Neural cell (in vitro differentiated cells): ENCODE measurements around the gene LAMB2. TPM values are rescaled to one million over a fixed set of nuclear protein-coding genes. Genes with fewer than 3 reads are reported as not detected.

Source experiments
- H2AFZ ChIP-seq: fragments of 200-600, 300-800 bp; sonication (generic), shearing (Covaris generic); 2 replicates; pipeline ENCODE4 v1.6.0; 2014; ENCODE audit warnings: low read depth, mild to moderate bottlenecking, antibody characterized with exemption, low read length, moderate library complexity
- H3F3A ChIP-seq: fragments of 200-600 bp; shearing (Covaris generic); 2 replicates; pipeline ENCODE4 v1.6.1; 2016; ENCODE audit warnings: mild to moderate bottlenecking, moderate library complexity, mixed read lengths, antibody characterized with exemption, low read length; ENCODE audit not compliant: insufficient read depth, poor library complexity, severe bottlenecking
- H3K27ac ChIP-seq: fragments of 200-600, 300-800 bp; sonication (generic), shearing (Covaris generic); 2 replicates; pipeline ENCODE4 v1.5.1; 2014; ENCODE audit warnings: mild to moderate bottlenecking, low read length, moderate library complexity
- H3K27me3 ChIP-seq: fragments of 300-800, 200-600 bp; sonication (generic), shearing (Covaris generic); 2 replicates; pipeline ENCODE4 v1.6.0; 2014; ENCODE audit warnings: mild to moderate bottlenecking, low read depth, low read length, moderate library complexity; ENCODE audit not compliant: insufficient read depth
- H3K36me3 ChIP-seq: fragments of 300-800, 200-600 bp; sonication (generic), shearing (Covaris generic); 2 replicates; pipeline ENCODE4 v1.5.1; 2014; ENCODE audit warnings: mild to moderate bottlenecking, antibody characterized with exemption, low read length, moderate library complexity; ENCODE audit not compliant: insufficient read depth
- H3K4me2 ChIP-seq: fragments of 300-800, 200-600 bp; sonication (generic), shearing (Covaris generic); 2 replicates; pipeline ENCODE4 v1.6.0; 2014; ENCODE audit warnings: mild to moderate bottlenecking, low read length
- H3K4me3 ChIP-seq: fragments of 300-800, 200-600 bp; sonication (generic), shearing (Covaris generic); 2 replicates; pipeline ENCODE4 v1.5.1; 2014; ENCODE audit warnings: mild to moderate bottlenecking, low read length, moderate library complexity
- H3K79me2 ChIP-seq: fragments of 200-600 bp; shearing (Covaris generic); replicated peaks from 2 replicates; pipeline ENCODE4 v1.6.0; 2014; ENCODE audit warnings: mild to moderate bottlenecking, low read length, moderate library complexity; ENCODE audit not compliant: insufficient read depth
- H3K9ac ChIP-seq: fragments of 300-800, 200-600 bp; sonication (generic), shearing (Covaris generic); 2 replicates; pipeline ENCODE4 v1.6.1; 2016; ENCODE audit warnings: mild to moderate bottlenecking, low read length, mixed read lengths
- H3K9me2 ChIP-seq: fragments of 200-600 bp; shearing (Covaris generic); 2 replicates; pipeline ENCODE4 v1.6.1; 2016; ENCODE audit warnings: mild to moderate bottlenecking, low read length, mixed read lengths; ENCODE audit not compliant: insufficient read depth
- H3K9me3 ChIP-seq: fragments of 200-600, 300-800 bp; sonication (generic), shearing (Covaris generic); 2 replicates; pipeline ENCODE4 v1.6.1; 2016; ENCODE audit warnings: mild to moderate bottlenecking, mixed run types, low read length, moderate library complexity, mixed read lengths
- H4K20me1 ChIP-seq: fragments of 200-600 bp; shearing (Covaris generic); 2 replicates; pipeline ENCODE4 v1.6.1; 2016; ENCODE audit warnings: mild to moderate bottlenecking, mixed run types; ENCODE audit not compliant: insufficient read depth
- EP300 ChIP-seq: fragments of 450-650 bp; conservative IDR thresholded peaks from 2 replicates; pipeline ENCODE4 v1.6.1; 2014; ENCODE audit warnings: antibody characterized with exemption, mild to moderate bottlenecking, moderate library complexity; ENCODE audit not compliant: poor library complexity, severe bottlenecking
- EZH2 ChIP-seq: fragments of 200-600, 300-800 bp; shearing (Covaris generic), sonication (generic); IDR thresholded peaks from 2 replicates; pipeline ENCODE4 v1.6.1; 2014; ENCODE audit warnings: antibody characterized with exemption, low read length, borderline replicate concordance, mild to moderate bottlenecking; ENCODE audit not compliant: insufficient read depth, poor library complexity, severe bottlenecking
- MXI1 ChIP-seq: fragments of 450-650 bp; conservative IDR thresholded peaks from 2 replicates; pipeline ENCODE4 v1.6.1; 2014; ENCODE audit warnings: antibody characterized with exemption, mild to moderate bottlenecking; ENCODE audit not compliant: poor library complexity, severe bottlenecking
- POLR2AphosphoS5 ChIP-seq: IDR thresholded peaks from 2 replicates; pipeline ENCODE4 v1.6.1; 2012
- RAD21 ChIP-seq: fragments of 450-650 bp; conservative IDR thresholded peaks from 2 replicates; pipeline ENCODE4 v1.6.1; 2014; ENCODE audit warnings: antibody characterized with exemption, mild to moderate bottlenecking, moderate library complexity
- SMC3 ChIP-seq: fragments of 450-650 bp; conservative IDR thresholded peaks from 2 replicates; pipeline ENCODE4 v1.6.1; 2014; ENCODE audit warnings: antibody characterized with exemption, mild to moderate bottlenecking, moderate library complexity; ENCODE audit not compliant: poor library complexity
- TAF1 ChIP-seq: IDR thresholded peaks from 2 replicates; pipeline ENCODE4 v1.6.1; 2012; ENCODE audit warnings: low read depth
- polyA plus RNA-seq: library from polyadenylated mRNA; depleted of rRNA; stranded (reverse); fragments of >200 nt; gene quantifications from 2 replicates; pipeline ENCODE4 v1.2.3, GENCODE V29; 2014
- TF ChIP-seq, protein P1 (sequence below): fragments of 450-650 bp; IDR thresholded peaks from 2 replicates; pipeline ENCODE4 v1.5.1; 2014; ENCODE audit warnings: antibody characterized with exemption, mild to moderate bottlenecking, moderate library complexity; ENCODE audit not compliant: poor library complexity, severe bottlenecking
- TF ChIP-seq, protein P2 (sequence below): IDR thresholded peaks from 2 replicates; pipeline ENCODE4 v1.6.1; 2012; ENCODE audit warnings: borderline replicate concordance

The LAMB2 gene
- polyA plus RNA-seq, 1 donor from 2014 or later = 15.9 TPM

DNA sequence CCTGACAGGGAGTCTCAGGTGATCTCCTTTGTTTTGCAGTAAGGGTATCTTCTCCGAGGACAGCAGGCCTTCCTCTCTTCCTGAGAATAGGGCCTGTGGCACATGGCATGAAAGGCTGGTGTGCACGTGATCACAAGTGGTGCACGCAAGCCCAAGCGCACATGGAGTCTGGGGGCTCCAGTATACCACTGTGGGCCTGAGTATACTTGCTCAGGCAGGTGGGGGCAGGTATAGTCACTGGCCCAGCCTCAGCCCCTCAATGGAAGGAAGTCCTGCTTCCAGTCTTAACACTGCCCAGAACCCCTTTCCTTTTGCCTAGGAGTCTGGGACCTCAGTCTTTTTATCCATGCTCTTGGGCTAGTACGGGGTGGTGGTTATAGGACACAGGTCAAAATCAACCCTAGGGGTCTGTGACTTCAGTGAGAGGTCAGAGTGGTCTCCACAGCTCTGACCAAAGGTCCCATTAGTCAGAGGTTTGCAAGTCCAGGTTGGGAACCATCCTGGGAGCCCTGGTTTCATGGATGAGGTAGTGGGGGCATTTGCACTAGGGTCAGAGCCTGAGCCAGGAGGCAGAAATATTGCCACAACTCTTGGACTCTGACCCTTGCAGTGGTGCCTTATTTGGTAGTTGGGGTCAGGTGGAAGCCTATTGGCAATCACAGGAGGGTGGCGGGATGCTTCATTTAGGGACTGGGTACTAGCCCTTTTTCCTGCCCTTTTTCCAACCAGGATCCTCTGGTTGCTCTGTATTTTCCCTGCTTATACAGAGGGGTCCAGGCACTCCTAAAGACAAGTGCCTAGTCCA lies 34.1 kb upstream of the LAMB2 start:
- no peaks in the 10 kb centered on the region for H3K9me2 ChIP-seq
- TF ChIP-seq EP300 = no peak
- TF ChIP-seq TAF1 = no peak
- H3K79me2 ChIP-seq = peaks cover 46% of the 10 kb centered on the region
- no peaks in the 10 kb centered on the region for H3F3A ChIP-seq
- no peaks in the 10 kb centered on the region for H4K20me1 ChIP-seq
- peak overlapping the region; percentile 79 for H3K4me3 ChIP-seq
- H3K36me3 ChIP-seq = no peaks in the 10 kb centered on the region
- no peaks in the 10 kb centered on the region for H3K9me3 ChIP-seq
- peak overlapping the region; percentile 46 for H3K27ac ChIP-seq
- no peaks in the 10 kb centered on the region for H3K27me3 ChIP-seq
- peak overlapping the region; percentile 71 for H2AFZ ChIP-seq
- H3K4me2 ChIP-seq = no peak overlapping the region
- H3K9ac ChIP-seq = peak overlapping the region; percentile 79

DNA sequence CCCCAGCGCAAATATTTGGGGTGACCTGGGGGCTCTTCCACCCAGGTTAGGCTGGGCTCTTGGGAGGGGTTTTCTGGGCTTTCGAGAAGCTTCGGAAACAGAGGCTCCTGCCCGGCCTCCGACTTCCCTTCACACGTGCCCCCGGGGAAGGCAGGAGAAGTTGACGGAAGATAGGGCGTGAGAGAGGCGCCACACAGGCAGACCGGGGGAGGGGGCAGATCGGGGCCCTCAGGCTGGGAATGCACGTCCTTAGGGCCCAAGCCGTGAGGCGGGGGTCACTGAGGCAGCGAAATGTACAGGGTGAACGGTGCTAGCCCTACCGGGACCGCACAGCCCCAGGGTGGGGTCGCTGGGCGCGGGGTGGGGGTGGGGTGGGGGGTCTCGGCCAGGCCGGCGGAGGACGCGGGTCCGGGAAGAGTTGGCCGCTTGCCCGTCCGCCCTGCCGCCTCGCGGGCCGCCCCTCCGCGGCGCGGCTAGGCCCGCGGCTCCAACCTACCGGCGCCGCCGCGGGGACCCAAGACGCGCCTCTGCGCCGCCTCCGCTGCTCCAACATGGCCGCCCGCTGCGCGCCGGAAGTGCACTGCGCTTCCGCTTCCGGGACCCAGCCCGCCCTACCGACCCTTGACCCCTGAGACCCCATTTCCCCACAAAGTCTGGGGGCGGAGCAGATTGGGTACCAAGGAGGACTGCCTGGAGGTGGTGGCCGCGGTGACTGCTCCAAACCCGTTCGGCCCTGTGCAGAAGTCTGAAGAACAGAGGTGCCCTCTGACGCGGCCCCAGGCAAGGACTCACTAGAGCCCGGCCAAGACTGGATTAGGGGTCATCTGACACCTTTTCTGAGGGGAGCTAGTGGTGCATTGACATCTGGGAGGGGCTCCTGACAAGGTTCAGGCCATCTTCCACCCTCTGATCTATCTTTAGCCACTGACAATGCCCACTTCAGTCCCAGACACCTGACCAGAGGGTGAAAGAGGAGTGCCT lies 33.2 kb upstream of the LAMB2 start, which contains the start of gene CCDC71:
CCDC71 (minus strand) TSS at position 561 of the 981 bp plus-strand sequence. CDS start 2,123 bp downstream, outside the sequence.
- H3K4me2 ChIP-seq = peak within 1 kb of the TSS; percentile 89
- H3K79me2 ChIP-seq = peaks cover 37% of the 10 kb centered on the region
- peak within 1 kb of the TSS; percentile 71 for H2AFZ ChIP-seq
- TF ChIP-seq RAD21 = no peak
- TF ChIP-seq, protein P1, sequence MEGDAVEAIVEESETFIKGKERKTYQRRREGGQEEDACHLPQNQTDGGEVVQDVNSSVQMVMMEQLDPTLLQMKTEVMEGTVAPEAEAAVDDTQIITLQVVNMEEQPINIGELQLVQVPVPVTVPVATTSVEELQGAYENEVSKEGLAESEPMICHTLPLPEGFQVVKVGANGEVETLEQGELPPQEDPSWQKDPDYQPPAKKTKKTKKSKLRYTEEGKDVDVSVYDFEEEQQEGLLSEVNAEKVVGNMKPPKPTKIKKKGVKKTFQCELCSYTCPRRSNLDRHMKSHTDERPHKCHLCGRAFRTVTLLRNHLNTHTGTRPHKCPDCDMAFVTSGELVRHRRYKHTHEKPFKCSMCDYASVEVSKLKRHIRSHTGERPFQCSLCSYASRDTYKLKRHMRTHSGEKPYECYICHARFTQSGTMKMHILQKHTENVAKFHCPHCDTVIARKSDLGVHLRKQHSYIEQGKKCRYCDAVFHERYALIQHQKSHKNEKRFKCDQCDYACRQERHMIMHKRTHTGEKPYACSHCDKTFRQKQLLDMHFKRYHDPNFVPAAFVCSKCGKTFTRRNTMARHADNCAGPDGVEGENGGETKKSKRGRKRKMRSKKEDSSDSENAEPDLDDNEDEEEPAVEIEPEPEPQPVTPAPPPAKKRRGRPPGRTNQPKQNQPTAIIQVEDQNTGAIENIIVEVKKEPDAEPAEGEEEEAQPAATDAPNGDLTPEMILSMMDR = no peak
- TF ChIP-seq MXI1 = peak; percentile 70
- TF ChIP-seq, protein P2, sequence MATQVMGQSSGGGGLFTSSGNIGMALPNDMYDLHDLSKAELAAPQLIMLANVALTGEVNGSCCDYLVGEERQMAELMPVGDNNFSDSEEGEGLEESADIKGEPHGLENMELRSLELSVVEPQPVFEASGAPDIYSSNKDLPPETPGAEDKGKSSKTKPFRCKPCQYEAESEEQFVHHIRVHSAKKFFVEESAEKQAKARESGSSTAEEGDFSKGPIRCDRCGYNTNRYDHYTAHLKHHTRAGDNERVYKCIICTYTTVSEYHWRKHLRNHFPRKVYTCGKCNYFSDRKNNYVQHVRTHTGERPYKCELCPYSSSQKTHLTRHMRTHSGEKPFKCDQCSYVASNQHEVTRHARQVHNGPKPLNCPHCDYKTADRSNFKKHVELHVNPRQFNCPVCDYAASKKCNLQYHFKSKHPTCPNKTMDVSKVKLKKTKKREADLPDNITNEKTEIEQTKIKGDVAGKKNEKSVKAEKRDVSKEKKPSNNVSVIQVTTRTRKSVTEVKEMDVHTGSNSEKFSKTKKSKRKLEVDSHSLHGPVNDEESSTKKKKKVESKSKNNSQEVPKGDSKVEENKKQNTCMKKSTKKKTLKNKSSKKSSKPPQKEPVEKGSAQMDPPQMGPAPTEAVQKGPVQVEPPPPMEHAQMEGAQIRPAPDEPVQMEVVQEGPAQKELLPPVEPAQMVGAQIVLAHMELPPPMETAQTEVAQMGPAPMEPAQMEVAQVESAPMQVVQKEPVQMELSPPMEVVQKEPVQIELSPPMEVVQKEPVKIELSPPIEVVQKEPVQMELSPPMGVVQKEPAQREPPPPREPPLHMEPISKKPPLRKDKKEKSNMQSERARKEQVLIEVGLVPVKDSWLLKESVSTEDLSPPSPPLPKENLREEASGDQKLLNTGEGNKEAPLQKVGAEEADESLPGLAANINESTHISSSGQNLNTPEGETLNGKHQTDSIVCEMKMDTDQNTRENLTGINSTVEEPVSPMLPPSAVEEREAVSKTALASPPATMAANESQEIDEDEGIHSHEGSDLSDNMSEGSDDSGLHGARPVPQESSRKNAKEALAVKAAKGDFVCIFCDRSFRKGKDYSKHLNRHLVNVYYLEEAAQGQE = no peak
- TF ChIP-seq POLR2AphosphoS5 = peak; percentile 80
- peak; percentile 25 for TF ChIP-seq EP300
- no peak for TF ChIP-seq SMC3
- no peak for TF ChIP-seq TAF1
- TF ChIP-seq EZH2 = no peak
- H3K27me3 ChIP-seq = no peaks in the 10 kb centered on the region
- H3K9me3 ChIP-seq = no peaks in the 10 kb centered on the region
- peak within 1 kb of the TSS; percentile 79 for H3K9ac ChIP-seq
- peak within 1 kb of the TSS; percentile 79 for H3K4me3 ChIP-seq
- no peaks in the 10 kb centered on the region for H3F3A ChIP-seq
- H4K20me1 ChIP-seq = no peaks in the 10 kb centered on the region
- peak within 1 kb of the TSS; percentile 51 for H3K27ac ChIP-seq
- H3K9me2 ChIP-seq = no peaks in the 10 kb centered on the region
- H3K36me3 ChIP-seq = no peaks in the 10 kb centered on the region
